ENCODE results near the gene ZAR1L.

DNA sequence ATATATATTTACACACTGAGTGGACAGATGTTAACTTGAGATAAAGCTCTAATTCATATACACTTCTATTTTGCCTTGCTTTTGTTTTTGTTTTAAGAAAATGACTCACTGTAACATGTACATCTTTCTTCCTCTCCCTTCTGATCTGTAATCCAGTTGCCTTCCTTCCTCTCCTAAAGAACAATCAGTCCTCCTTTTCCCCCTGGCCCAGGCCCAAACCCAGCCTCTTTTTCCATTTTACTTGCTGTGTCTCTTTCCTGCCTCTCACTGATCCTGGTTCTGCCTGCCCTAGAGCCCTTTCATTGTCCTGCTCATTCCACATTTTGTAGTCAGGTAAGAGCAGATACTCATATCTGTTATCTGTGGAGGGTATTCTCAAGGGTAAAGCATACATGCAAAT, 50.8 kb downstream of the ZAR1L start:
- TF ChIP-seq, protein P1, sequence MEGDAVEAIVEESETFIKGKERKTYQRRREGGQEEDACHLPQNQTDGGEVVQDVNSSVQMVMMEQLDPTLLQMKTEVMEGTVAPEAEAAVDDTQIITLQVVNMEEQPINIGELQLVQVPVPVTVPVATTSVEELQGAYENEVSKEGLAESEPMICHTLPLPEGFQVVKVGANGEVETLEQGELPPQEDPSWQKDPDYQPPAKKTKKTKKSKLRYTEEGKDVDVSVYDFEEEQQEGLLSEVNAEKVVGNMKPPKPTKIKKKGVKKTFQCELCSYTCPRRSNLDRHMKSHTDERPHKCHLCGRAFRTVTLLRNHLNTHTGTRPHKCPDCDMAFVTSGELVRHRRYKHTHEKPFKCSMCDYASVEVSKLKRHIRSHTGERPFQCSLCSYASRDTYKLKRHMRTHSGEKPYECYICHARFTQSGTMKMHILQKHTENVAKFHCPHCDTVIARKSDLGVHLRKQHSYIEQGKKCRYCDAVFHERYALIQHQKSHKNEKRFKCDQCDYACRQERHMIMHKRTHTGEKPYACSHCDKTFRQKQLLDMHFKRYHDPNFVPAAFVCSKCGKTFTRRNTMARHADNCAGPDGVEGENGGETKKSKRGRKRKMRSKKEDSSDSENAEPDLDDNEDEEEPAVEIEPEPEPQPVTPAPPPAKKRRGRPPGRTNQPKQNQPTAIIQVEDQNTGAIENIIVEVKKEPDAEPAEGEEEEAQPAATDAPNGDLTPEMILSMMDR (IDR thresholded peaks at IDR 0.05; ENCODE audit: low read depth, low read length): no peak
- TF ChIP-seq, protein P2, sequence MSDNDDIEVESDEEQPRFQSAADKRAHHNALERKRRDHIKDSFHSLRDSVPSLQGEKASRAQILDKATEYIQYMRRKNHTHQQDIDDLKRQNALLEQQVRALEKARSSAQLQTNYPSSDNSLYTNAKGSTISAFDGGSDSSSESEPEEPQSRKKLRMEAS (IDR thresholded peaks at IDR 0.05; ENCODE audit: low read depth, low read length): no peak
